GM13977 (cell line): ENCODE results near the gene FARP1.
"Not testable (repeated sequence)": the region's sequence is repeated elsewhere in the genome, so short reads cannot be mapped to it uniquely, and the experiment has no call there.

Experiments used
- DNase-seq: peaks from one replicate; pipeline ENCODE4 v3.0.0; 2012; ENCODE audit warnings: low spot score
- CTCF ChIP-seq: IDR thresholded peaks from 2 replicates; pipeline ENCODE4 v1.5.1; 2012; ENCODE audit warnings: mild to moderate bottlenecking, control low read depth; ENCODE audit not compliant: insufficient read depth; ENCODE audit errors: extremely low read depth, missing control alignments
- in situ Hi-C: fragments of 300-500 bp; cut with MboI; formaldehyde crosslinking; loops from one replicate; pipeline ENCODE4 v1.12.0; 2022; ENCODE audit warnings: low sequenced_read_pairs, low pct_unique_long_range_greater_than_20kb, mixed read lengths, inconsistent platforms; ENCODE audit not compliant: unreplicated experiment

The FARP1 gene

GRCh38 chr13:98263841-98264240 is 120.9 kb downstream of the FARP1 start:
- no peak for DNase-seq
- in situ Hi-C loops = no loop called here
- TF ChIP-seq CTCF = no peak

GRCh38 chr13:98264877-98265276 is 122.0 kb downstream of the FARP1 start:
- DNase-seq = no peak
- in situ Hi-C loops = no loop called here

GRCh38 chr13:98265692-98266551 is 123.0 kb downstream of the FARP1 start:
- TF ChIP-seq CTCF = no peak
- no peak for DNase-seq
- in situ Hi-C loops = no loop called here

More at GRCh38 chr13:98264877-98265276, 122.0 kb downstream of the FARP1 start:
- TF ChIP-seq CTCF = no peak

- DNase-seq = peak; percentile 26
- no peak for TF ChIP-seq CTCF
- in situ Hi-C loops = no loop called here
Measured at GRCh38 chr13:98267080-98267912, 124.4 kb downstream of the FARP1 start.

- TF ChIP-seq CTCF = no peak
- no peak for DNase-seq
- in situ Hi-C loops = no loop called here
Measured at GRCh38 chr13:98269386-98269785, 126.5 kb downstream of the FARP1 start.

GRCh38 chr13:98270819-98271218 is 127.9 kb downstream of the FARP1 start:
- in situ Hi-C loops = no loop called here
- DNase-seq = no peak
- TF ChIP-seq CTCF = no peak

- DNase-seq, in situ Hi-C loops: not testable (repeated sequence)
Measured at GRCh38 chr13:98271646-98272045, 128.8 kb downstream of the FARP1 start.
